ENCODE results near the gene LINC01488.
A peak's percentile ranks its signal among the peaks of the same experiment; 100 is the strongest.

The LINC01488 gene

GRCh38 chr11:69534166-69534530 is 52.7 kb downstream of the LINC01488 start:
- DNase-seq, result no peak

- DNase-seq, result no peak
These were observed 54.4 kb downstream of the LINC01488 start for GRCh38 chr11:69535908-69536307.

GRCh38 chr11:69536406-69536805 is 54.9 kb downstream of the LINC01488 start:
- no peak for DNase-seq

- DNase-seq, result no peak
These were observed 55.7 kb downstream of the LINC01488 start for GRCh38 chr11:69537126-69537525.

- no peak for DNase-seq
These were observed 56.6 kb downstream of the LINC01488 start for GRCh38 chr11:69537855-69538640.

- peak in 2 of 3 donors; percentile 4 to 21 for DNase-seq
These were observed 57.4 kb downstream of the LINC01488 start for GRCh38 chr11:69538854-69539253.

- DNase-seq, result peak; percentile 70 to 80 (median 74)
These were observed 58.1 kb downstream of the LINC01488 start for GRCh38 chr11:69539416-69540117.

- peak in 2 of 3 donors; percentile 4 to 17 for DNase-seq
These were observed 58.9 kb downstream of the LINC01488 start for GRCh38 chr11:69540118-69541000.

- no peak for DNase-seq
These were observed 59.5 kb downstream of the LINC01488 start for GRCh38 chr11:69541001-69541285.

GRCh38 chr11:69541501-69542313 is 60.2 kb downstream of the LINC01488 start:
- DNase-seq, result peak in 1 of 3 donors; percentile 15

- DNase-seq, result no peak
These were observed 61.1 kb downstream of the LINC01488 start for GRCh38 chr11:69542314-69543168.

All from suppressor macrophage treated with lipopolysaccharide for 1 hour (primary cell).